HepG2 (cell line): ENCODE measurements around the gene IL3. TPM values are rescaled to one million over a fixed set of nuclear protein-coding genes. Genes with fewer than 3 reads are reported as not detected.
A peak's percentile ranks its signal among the peaks of the same experiment; 100 is the strongest.

Experiments used
- CREB1 ChIP-seq, 2 experiments: fragments of 450-650 bp in 1 of 2; IDR thresholded peaks; 2 replicates each; pipeline ENCODE4 v1.6.1; 2016 to 2017; ENCODE audit warnings: control low read depth in 1 of 2, mild to moderate bottlenecking in 1 of 2, missing compliant biosample characterization in 1 of 2, missing genetic modification characterization in 1 of 2
- CTCF ChIP-seq: sonication (generic); formaldehyde crosslinking; IDR thresholded peaks from 2 replicates; pipeline ENCODE4 v1.5.0; 2020; ENCODE audit warnings: mild to moderate bottlenecking, missing genetic modification reagents, moderate library complexity
- GLI4 ChIP-seq: sonication (generic); formaldehyde crosslinking; IDR thresholded peaks from 2 replicates; pipeline ENCODE4 v1.5.1; 2020; ENCODE audit warnings: missing genetic modification reagents, mild to moderate bottlenecking, moderate library complexity, borderline replicate concordance
- KDM5B ChIP-seq: sonication (generic); formaldehyde crosslinking; IDR thresholded peaks from 2 replicates; pipeline ENCODE4 v1.4.0; 2020; ENCODE audit warnings: missing genetic modification reagents, mild to moderate bottlenecking, borderline replicate concordance
- KLF16 ChIP-seq, 2 experiments: sonication (generic) in 1 of 2; formaldehyde crosslinking in 1 of 2; IDR thresholded peaks; 2 replicates each; pipeline versions ENCODE4 v1.6.1 to v1.8.0; 2016 to 2023; ENCODE audit warnings: missing genetic modification reagents in 2 of 2, missing compliant biosample characterization in 1 of 2
- MEIS1 ChIP-seq: sonication (generic); formaldehyde crosslinking; IDR thresholded peaks from 2 replicates; pipeline ENCODE4 v1.9.0; 2021; ENCODE audit warnings: mild to moderate bottlenecking, missing genetic modification reagents, moderate library complexity, borderline replicate concordance
- MIER2 ChIP-seq: IDR thresholded peaks from 2 replicates; pipeline ENCODE4 v1.6.1; 2016; ENCODE audit warnings: missing biosample characterization, missing genetic modification reagents
- MXD3 ChIP-seq: IDR thresholded peaks from 2 replicates; pipeline ENCODE4 v1.6.1; 2016; ENCODE audit warnings: mild to moderate bottlenecking, missing biosample characterization, missing genetic modification reagents
- NFAT5 ChIP-seq: sonication (generic); formaldehyde crosslinking; IDR thresholded peaks from 2 replicates; pipeline ENCODE4 v1.4.0; 2020; ENCODE audit warnings: missing genetic modification reagents
- RAD21 ChIP-seq: fragments of 450-650 bp; formaldehyde crosslinking; IDR thresholded peaks from 2 replicates; pipeline ENCODE4 v1.5.0; 2020; ENCODE audit warnings: mild to moderate bottlenecking
- STAG1 ChIP-seq: sonication (generic); formaldehyde crosslinking; IDR thresholded peaks from 2 replicates; pipeline ENCODE4 v1.4.0; 2020; ENCODE audit warnings: missing genetic modification reagents
- STAT5B ChIP-seq: sonication (generic); formaldehyde crosslinking; IDR thresholded peaks from 2 replicates; pipeline ENCODE4 v1.4.0; 2020; ENCODE audit warnings: missing genetic modification reagents
- TMF1 ChIP-seq: sonication (generic); formaldehyde crosslinking; IDR thresholded peaks from 2 replicates; pipeline ENCODE4 v1.8.1; 2022; ENCODE audit warnings: low read depth, missing genetic modification reagents
- ZBTB26 ChIP-seq: IDR thresholded peaks from 2 replicates; pipeline ENCODE4 v1.6.1; 2016; ENCODE audit warnings: missing compliant biosample characterization, missing genetic modification reagents, borderline replicate concordance
- ZNF12 ChIP-seq: sonication (generic); formaldehyde crosslinking; IDR thresholded peaks from 2 replicates; pipeline ENCODE4 v1.5.0; 2020; ENCODE audit warnings: missing genetic modification reagents
- ZNF263 ChIP-seq: sonication (generic); formaldehyde crosslinking; IDR thresholded peaks from 2 replicates; pipeline ENCODE4 v1.4.0; 2020; ENCODE audit warnings: missing genetic modification reagents
- ZNF430 ChIP-seq: sonication (generic); formaldehyde crosslinking; IDR thresholded peaks from 2 replicates; pipeline ENCODE4 v1.9.0; 2021; ENCODE audit warnings: mild to moderate bottlenecking, missing genetic modification reagents
- ZNF777 ChIP-seq: sonication (generic); formaldehyde crosslinking; IDR thresholded peaks from 2 replicates; pipeline ENCODE4 v1.4.0; 2020; ENCODE audit warnings: missing genetic modification reagents
- ZNF781 ChIP-seq: sonication (generic); formaldehyde crosslinking; IDR thresholded peaks from 2 replicates; pipeline ENCODE4 v1.5.1; 2020; ENCODE audit warnings: borderline replicate concordance, mild to moderate bottlenecking, missing genetic modification reagents; ENCODE audit errors: not compliant biosample characterization
- ZNF839 ChIP-seq: sonication (generic); formaldehyde crosslinking; IDR thresholded peaks from 2 replicates; pipeline ENCODE4 v1.4.0; 2020; ENCODE audit warnings: missing genetic modification reagents, mild to moderate bottlenecking, borderline replicate concordance
- ZZZ3 ChIP-seq: sonication (generic); formaldehyde crosslinking; IDR thresholded peaks from 2 replicates; pipeline ENCODE4 v1.4.0; 2020; ENCODE audit warnings: missing genetic modification reagents, mild to moderate bottlenecking, borderline replicate concordance
- polyA plus RNA-seq, 8 experiments: library from polyadenylated mRNA; depleted of rRNA in 3 of 8; stranded (reverse) in 7 of 8; unstranded in 1 of 8; fragments of >200 nt; fragmentation: Illumina TruSeq in 4 of 8; extraction: Trizol in 4 of 8; gene quantifications; 2 replicates each; pipeline versions ENCODE4 v1.2.1 to v1.2.3, GENCODE V29; 2011 to 2016; ENCODE audit warnings: low read depth in 4 of 8, missing spikeins in 1 of 8, mixed read lengths in 1 of 8; ENCODE audit not compliant: insufficient read depth in 1 of 8
- total RNA-seq, 5 experiments: library from RNA; depleted of rRNA; stranded (reverse); fragments of >200 nt; fragmentation: Illumina TruSeq; extraction: Trizol; gene quantifications; 2 replicates each; pipeline ENCODE4 v1.2.3, GENCODE V29; 2016; ENCODE audit warnings: low read depth in 1 of 5

Gene IL3
- total and polyA plus RNA-seq, 2 of the 13 experiments (the other 11 are each of a cell fraction or from before 2014, with no cell fraction given): not detected

GRCh38 chr5:132012371-132013005, 48.0 kb upstream of the IL3 start (continued):
- TF ChIP-seq KLF16 (CRISPR knock-in tag; IDR thresholded peaks at IDR 0.05) (peak in 1 of 2 experiments; percentile 94; a peak in 2 of 4 replicates), KDM5B (CRISPR knock-in tag) (peak; percentile 41; the same call in 1 of the 2 replicates), MEIS1 (CRISPR knock-in tag) (no peak), MIER2 (CRISPR knock-in tag) (peak; percentile 99), ZNF781 (CRISPR knock-in tag) (no peak), ZNF839 (CRISPR knock-in tag) (no peak), TMF1 (CRISPR knock-in tag) (peak; percentile 67; the same call in 1 of the 2 replicates), ZNF12 (CRISPR knock-in tag) (peak; percentile 82), CREB1 (IDR thresholded peaks at IDR 0.05) (no peak), CREB1 (CRISPR knock-in tag; IDR thresholded peaks at IDR 0.05) (no peak), ZZZ3 (no peak), STAT5B (CRISPR knock-in tag) (0 out of 2 replicates have a peak, but pooled peaks have one; percentile 91), GLI4 (no peak), RAD21 (CRISPR knock-in tag) (no peak), ZNF777 (no peak), STAG1 (peak; percentile 34), NFAT5 (peak; percentile 92), ZNF263 (CRISPR knock-in tag) (no peak), ZNF430 (CRISPR knock-in tag) (0 out of 2 replicates have a peak, but pooled peaks have one; percentile 35), ZBTB26 (CRISPR knock-in tag) (peak; percentile 81), MXD3 (CRISPR knock-in tag) (peak; percentile 88; the same call in 1 of the 2 replicates), CTCF (no peak)
